Breast epithelium (tissue), 4 donors: ENCODE results near the gene CCL14. TPM values are rescaled to one million over a fixed set of nuclear protein-coding genes. Genes with fewer than 3 reads are reported as not detected.

Experiments used
- DNase-seq, 2 donors: peaks; one replicate each; pipeline ENCODE4 v3.0.0-alpha.2; 2019; ENCODE audit warnings: low spot score in 2 of 2
- H3K27ac ChIP-seq, 2 donors: fragments of 200-600 bp; sonication (generic) in 1 of 2; one replicate each; pipeline ENCODE4 v1.5.1; 2016 to 2019; ENCODE audit warnings: mild to moderate bottlenecking in 1 of 2
- H3K27me3 ChIP-seq, 2 donors: fragments of 200-600 bp; sonication (generic) in 1 of 2; one replicate each; pipeline versions ENCODE4 v1.5.1 to v1.6.0; 2017 to 2019; ENCODE audit warnings: control low read depth in 1 of 2, mild to moderate bottlenecking in 1 of 2
- H3K36me3 ChIP-seq: fragments of 200-600 bp; one replicate; pipeline ENCODE4 v1.5.1; 2019
- H3K4me1 ChIP-seq, 2 donors: fragments of 200-600 bp; sonication (generic); one replicate each; pipeline ENCODE4 v1.5.1; 2016 to 2019; ENCODE audit warnings: control low read depth in 1 of 2
- H3K4me3 ChIP-seq, 3 donors: fragments of 200-600 bp; sonication (generic); 1 replicate in 2 of 3; 2 replicates in 1 of 3; pipeline ENCODE4 v1.5.1; 2016 to 2019; ENCODE audit warnings: mild to moderate bottlenecking in 3 of 3, moderate library complexity in 2 of 3
- H3K9me3 ChIP-seq, 2 donors: fragments of 200-600 bp; sonication (generic) in 1 of 2; one replicate each; pipeline ENCODE4 v1.5.1; 2016 to 2019; ENCODE audit warnings: control low read depth in 1 of 2
- CTCF ChIP-seq, 3 donors: fragments of 450-650 bp; IDR thresholded peaks; one replicate each; pipeline ENCODE4 v1.5.1; 2016 to 2017; ENCODE audit warnings: antibody characterized with exemption in 3 of 3, mild to moderate bottlenecking in 3 of 3, moderate library complexity in 3 of 3
- POLR2A ChIP-seq: fragments of 450-650 bp; IDR thresholded peaks from one replicate; pipeline ENCODE4 v1.6.1; 2016; ENCODE audit warnings: antibody characterized with exemption, mild to moderate bottlenecking, moderate library complexity
- POLR2AphosphoS5 ChIP-seq, 3 donors: sonication (generic); formaldehyde crosslinking; IDR thresholded peaks; one replicate each; pipeline ENCODE4 v1.6.1; 2017; ENCODE audit warnings: antibody characterized with exemption in 3 of 3
- intact Hi-C: fragments of 100-400 bp; cut with DNase I; formaldehyde crosslinking; loops from one replicate; pipeline ENCODE4 v1.15.1; 2023; ENCODE audit warnings: low total_unique reads
- total RNA-seq, 3 donors: library from RNA; depleted of rRNA; stranded (reverse); fragments of >200 nt; gene quantifications; one replicate each; pipeline ENCODE4 v1.1.0, GENCODE V29; 2016

Gene CCL14
- total RNA-seq, 3 donors from 2014 or later, result 12.4 to 54.1 (median 31.5) TPM

GRCh38 chr17:35991075-35991474 lies 4.5 kb upstream of the CCL14 start:
- no peak for TF ChIP-seq CTCF (IDR thresholded peaks at IDR 0.05)
- no peak for TF ChIP-seq POLR2A
- no peak for TF ChIP-seq POLR2AphosphoS5 (IDR thresholded peaks at IDR 0.05)
- no peak overlapping the region for H3K27ac ChIP-seq
- H3K4me1 ChIP-seq, result no peaks in the 10 kb centered on the region
- H3K27me3 ChIP-seq, result no peaks in the 10 kb centered on the region
- no peak for DNase-seq
- no peak overlapping the region for H3K4me3 ChIP-seq
- intact Hi-C loops, result loop anchor here (5.0 kb wide), 1 partner anchor 676 kb away; no protein-coding TSS in a partner anchor
- peaks cover 0 to 7% of the 10 kb centered on the region in 2 donors for H3K9me3 ChIP-seq
- no peaks in the 10 kb centered on the region for H3K36me3 ChIP-seq

- H3K36me3 ChIP-seq, result no peaks in the 10 kb centered on the region
- TF ChIP-seq POLR2AphosphoS5 (IDR thresholded peaks at IDR 0.05) (no peak), POLR2A (no peak), CTCF (IDR thresholded peaks at IDR 0.05) (no peak)
- H3K27ac ChIP-seq, result peak overlapping the region in 1 of 2 donors; percentile 13
- no peaks in the 10 kb centered on the region for H3K4me1 ChIP-seq
- no peak overlapping the region for H3K4me3 ChIP-seq
- H3K9me3 ChIP-seq, result no peaks in the 10 kb centered on the region
- DNase-seq, result no peak
- intact Hi-C loops, result no loop called here
- no peaks in the 10 kb centered on the region for H3K27me3 ChIP-seq
Observed at GRCh38 chr17:35988164-35988563, 1.6 kb upstream of the CCL14 start.

DNA sequence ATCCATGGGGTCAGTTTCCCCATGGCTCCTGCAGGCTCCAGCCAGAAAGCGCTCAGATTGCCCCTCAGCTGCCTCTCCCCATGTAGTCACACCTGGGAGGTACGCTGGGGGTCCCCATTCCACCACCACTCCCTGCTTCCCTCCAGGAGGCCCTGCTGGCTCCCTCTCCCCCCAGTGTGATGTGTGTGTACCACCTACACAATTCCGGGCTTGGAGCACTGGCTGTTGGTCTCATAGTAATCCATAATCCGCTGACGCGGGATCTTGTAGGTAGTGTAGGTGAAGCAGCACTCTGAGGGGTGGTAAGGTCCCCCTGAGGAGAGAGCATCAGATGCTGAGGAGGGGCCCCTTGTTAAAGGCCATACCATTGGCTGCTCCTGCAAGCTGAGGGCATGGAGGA lies 2.4 kb downstream of the CCL14 start:
- no peaks in the 10 kb centered on the region for H3K36me3 ChIP-seq
- H3K27ac ChIP-seq, result no peak overlapping the region
- peak overlapping the region; percentile 22 to 28 (median 25) for H3K4me3 ChIP-seq
- no peaks in the 10 kb centered on the region for H3K4me1 ChIP-seq
- H3K9me3 ChIP-seq, result no peaks in the 10 kb centered on the region
- TF ChIP-seq POLR2AphosphoS5 (IDR thresholded peaks at IDR 0.05) (no peak), CTCF (IDR thresholded peaks at IDR 0.05) (no peak), POLR2A (no peak)
- no peaks in the 10 kb centered on the region for H3K27me3 ChIP-seq
- intact Hi-C loops, result no loop called here
- no peak for DNase-seq

GRCh38 chr17:35982409-35983191 lies 3.9 kb downstream of the CCL14 start:
- Histone ChIP-seq H3K4me1 (no peaks in the 10 kb centered on the region), H3K27me3 (no peaks in the 10 kb centered on the region), H3K9me3 (no peaks in the 10 kb centered on the region), H3K36me3 (no peaks in the 10 kb centered on the region), H3K27ac (no peak overlapping the region), H3K4me3 (no peak overlapping the region)
- intact Hi-C loops, result no loop called here
- TF ChIP-seq CTCF (IDR thresholded peaks at IDR 0.05) (no peak), POLR2A (no peak), POLR2AphosphoS5 (IDR thresholded peaks at IDR 0.05) (no peak)
- DNase-seq, result no peak

- H3K27ac ChIP-seq, result no peak overlapping the region
- no peak for DNase-seq
- TF ChIP-seq POLR2AphosphoS5 (IDR thresholded peaks at IDR 0.05), result no peak
- TF ChIP-seq POLR2A, result no peak
- no peaks in the 10 kb centered on the region for H3K9me3 ChIP-seq
- no peak overlapping the region for H3K4me3 ChIP-seq
- intact Hi-C loops, result loop anchor here (2.0 kb wide), 1 partner anchor 35 kb away; the partner anchor contains the start of gene CCL23
- no peaks in the 10 kb centered on the region for H3K27me3 ChIP-seq
- H3K4me1 ChIP-seq, result no peaks in the 10 kb centered on the region
- H3K36me3 ChIP-seq, result no peaks in the 10 kb centered on the region
Observed at GRCh38 chr17:35981908-35982330, 4.6 kb downstream of the CCL14 start.
